NB4 (cell line): ENCODE measurements around the gene TCERG1L.

Experiments
- DNase-seq: peaks from one replicate; pipeline ENCODE4 v3.0.0; 2010; ENCODE audit warnings: low read depth
- H3K4me3 ChIP-seq: one replicate; pipeline ENCODE4 v1.5.1; 2011; ENCODE audit warnings: mild to moderate bottlenecking, low read depth, low read length, moderate library complexity
- CTCF ChIP-seq: IDR thresholded peaks from one replicate; pipeline ENCODE4 v1.5.1; 2012; ENCODE audit warnings: low read depth, low read length
- MAX ChIP-seq: IDR thresholded peaks from 2 replicates; pipeline ENCODE4 v1.6.1; 2011; ENCODE audit warnings: low read depth, low read length
- MYC ChIP-seq: IDR thresholded peaks from 2 replicates; pipeline ENCODE4 v1.6.1; 2011; ENCODE audit warnings: low read depth, low read length
- POLR2A ChIP-seq: IDR thresholded peaks from 2 replicates; pipeline ENCODE4 v1.6.1; 2011; ENCODE audit warnings: mild to moderate bottlenecking; ENCODE audit not compliant: insufficient read length; ENCODE audit errors: extremely low read depth

TCERG1L gene

GRCh38 chr10:131233611-131234258, 77.8 kb downstream of the TCERG1L start:
- DNase-seq, result no peak
- TF ChIP-seq MAX (no peak), MYC (no peak), CTCF (no peak), POLR2A (no peak)
- no peak overlapping the region for H3K4me3 ChIP-seq

- no peak for DNase-seq
- no peak for TF ChIP-seq POLR2A
- TF ChIP-seq MYC, result no peak
- no peak for TF ChIP-seq CTCF
- TF ChIP-seq MAX, result no peak
- no peak overlapping the region for H3K4me3 ChIP-seq
Measured at GRCh38 chr10:131231965-131232541, 79.5 kb downstream of the TCERG1L start.

- no peak for DNase-seq
- H3K4me3 ChIP-seq, result no peak overlapping the region
- TF ChIP-seq MYC (no peak), CTCF (no peak), MAX (no peak), POLR2A (no peak)
Measured at GRCh38 chr10:131231323-131231964, 80.1 kb downstream of the TCERG1L start.

GRCh38 chr10:131230641-131231322, 80.7 kb downstream of the TCERG1L start:
- H3K4me3 ChIP-seq, result no peak overlapping the region
- TF ChIP-seq MYC (no peak), MAX (no peak), CTCF (no peak), POLR2A (no peak)
- no peak for DNase-seq

- DNase-seq, result no peak
- H3K4me3 ChIP-seq, result no peak overlapping the region
- TF ChIP-seq MYC (no peak), CTCF (no peak), POLR2A (no peak), MAX (no peak)
Measured at GRCh38 chr10:131230166-131230565, 81.4 kb downstream of the TCERG1L start.
